K562 (cell line): ENCODE results near the gene RUNDC1. TPM values are rescaled to one million over a fixed set of nuclear protein-coding genes. Genes with fewer than 3 reads are reported as not detected.
A peak's percentile ranks its signal among the peaks of the same experiment; 100 is the strongest.

Experiments used
- ATAC-seq: fragments of 200-7000 bp; cut with Tn5 transposase; 3 replicates; pipeline ENCODE4 v1.9.1; 2020; ENCODE audit warnings: moderate library complexity
- BruUV-seq: library from RNA; stranded (reverse); fragments of 400-500 nt; replicated peaks from 2 replicates; lab custom pipeline; 2021; lab: Mats Ljungman, UMichigan
- CTCF ChIA-PET: fragments of 300-600 bp; formaldehyde crosslinking; extraction: SDS; loops from one replicate; lab custom pipeline; 2021; ENCODE audit warnings: low intra/inter-chr PET ratio; lab: Yijun Ruan, JAX
- POLR2A ChIA-PET: fragments of 300-600, 350-650 bp; sonication (Branson Sonifier 250); formaldehyde crosslinking; extraction: SDS; loops from one replicate; lab custom pipeline; 2021; ENCODE audit warnings: antibody characterized with exemption, inconsistent platforms; lab: Yijun Ruan, JAX
- DNase-seq, 4 experiments: peaks; one replicate each; pipeline versions ENCODE4 v3.0.0 to v3.0.0-alpha.2; 2011 to 2018; ENCODE audit warnings: low spot score in 3 of 4, mixed read lengths in 3 of 4; ENCODE audit errors: extremely low read depth in 1 of 4
- FAIRE-seq: peaks from 2 replicates; lab custom pipeline; 2011; peaks lifted over from hg19 to GRCh38; lab: Jason Lieb, UNC
- H2AFZ ChIP-seq: 2 replicates; pipeline ENCODE4 v1.6.0; 2011; ENCODE audit warnings: low read depth, low read length, control low read depth, inconsistent platforms
- H3K27ac ChIP-seq: fragments of 200-600 bp; 3 replicates; pipeline ENCODE4 v1.8.0; 2011; ENCODE audit warnings: low read depth, mild to moderate bottlenecking, control low read depth, inconsistent platforms, low read length, moderate library complexity, mixed read lengths; ENCODE audit errors: extremely low read depth
- H3K27me3 ChIP-seq, 2 experiments: fragments of 300-600 bp in 1 of 2; 2 replicates in 1 of 2; 3 replicates in 1 of 2; pipeline versions ENCODE4 v1.6.0 to v1.8.0; 2011; ENCODE audit warnings: inconsistent platforms in 2 of 2, low read length in 2 of 2, mild to moderate bottlenecking in 1 of 2, mixed read lengths in 1 of 2, moderate library complexity in 1 of 2; ENCODE audit not compliant: control insufficient read depth in 2 of 2, insufficient read depth in 2 of 2
- H3K36me3 ChIP-seq: fragments of 300-600 bp; 3 replicates; pipeline ENCODE4 v1.8.0; 2011; ENCODE audit warnings: mild to moderate bottlenecking, low read length, inconsistent platforms; ENCODE audit not compliant: control insufficient read depth, insufficient read depth
- H3K4me1 ChIP-seq, 2 experiments: fragments of 200-600 bp in 1 of 2; replicated peaks in 1 of 2; 2 replicates in 1 of 2; 3 replicates in 1 of 2; pipeline versions ENCODE4 v1.5.1 to v1.8.0; 2011; ENCODE audit warnings: inconsistent platforms in 2 of 2, low read length in 2 of 2, mild to moderate bottlenecking in 1 of 2, mixed read lengths in 1 of 2, moderate library complexity in 1 of 2; ENCODE audit not compliant: control insufficient read depth in 2 of 2, insufficient read depth in 2 of 2
- H3K4me2 ChIP-seq: 2 replicates; pipeline ENCODE4 v1.6.1; 2011; ENCODE audit warnings: low read length, control low read depth, inconsistent platforms, mixed read lengths; ENCODE audit not compliant: insufficient read depth
- H3K4me3 ChIP-seq: fragments of 200-600 bp; sonication (generic), shearing (Covaris generic); 2 replicates; pipeline ENCODE4 v1.5.1; 2016; ENCODE audit warnings: control low read depth, inconsistent platforms
- H3K79me2 ChIP-seq: fragments of 200-600 bp; 3 replicates; pipeline ENCODE4 v1.8.0; 2011; ENCODE audit warnings: low read length, inconsistent platforms; ENCODE audit not compliant: control insufficient read depth, insufficient read depth
- H3K9ac ChIP-seq, 2 experiments: 2 replicates each; pipeline versions ENCODE4 v1.6.0 to v1.6.1; 2011; ENCODE audit warnings: low read depth in 2 of 2, low read length in 2 of 2, control low read depth in 1 of 2, inconsistent platforms in 1 of 2, mild to moderate bottlenecking in 1 of 2, mixed read lengths in 1 of 2; ENCODE audit not compliant: insufficient read depth in 1 of 2
- H3K9me1 ChIP-seq: one replicate; pipeline ENCODE4 v1.6.0; 2011; ENCODE audit warnings: inconsistent platforms, mild to moderate bottlenecking, low read length, moderate library complexity; ENCODE audit not compliant: control insufficient read depth, insufficient read depth
- H3K9me3 ChIP-seq: replicated peaks from 2 replicates; pipeline ENCODE4 v1.5.1; 2011; ENCODE audit warnings: low read depth, low read length, inconsistent platforms; ENCODE audit not compliant: control insufficient read depth, insufficient read depth
- H4K20me1 ChIP-seq: replicated peaks from 2 replicates; pipeline ENCODE4 v1.6.1; 2011; ENCODE audit warnings: low read length, inconsistent platforms, mixed read lengths; ENCODE audit not compliant: control insufficient read depth, insufficient read depth
- ARHGAP35 ChIP-seq: fragments of 450-650 bp; IDR thresholded peaks from 2 replicates; pipeline ENCODE4 v1.6.1; 2018; ENCODE audit not compliant: partially characterized antibody
- ARID4B ChIP-seq: sonication (generic); formaldehyde crosslinking; IDR thresholded peaks from 2 replicates; pipeline ENCODE4 v1.8.0; 2022; ENCODE audit warnings: mild to moderate bottlenecking, missing genetic modification reagents
- ELF4 ChIP-seq: fragments of 450-650 bp; formaldehyde crosslinking; IDR thresholded peaks from 2 replicates; pipeline ENCODE4 v1.4.0; 2022; ENCODE audit warnings: missing genetic modification characterization
- ESRRB ChIP-seq: fragments of 250-450 bp; sonication (Bioruptor Pico); IDR thresholded peaks from 2 replicates; pipeline ENCODE4 v1.5.0; 2020; ENCODE audit warnings: mild to moderate bottlenecking, moderate library complexity, borderline replicate concordance
- FOXO4 ChIP-seq: fragments of 450-650 bp; formaldehyde crosslinking; IDR thresholded peaks from 2 replicates; pipeline ENCODE4 v1.4.0; 2020; ENCODE audit warnings: mild to moderate bottlenecking, moderate library complexity
- HDAC3 ChIP-seq: fragments of 450-650 bp; IDR thresholded peaks from 2 replicates; pipeline ENCODE4 v1.6.1; 2018; ENCODE audit warnings: borderline replicate concordance, mild to moderate bottlenecking, moderate library complexity; ENCODE audit not compliant: partially characterized antibody
- HMG20B ChIP-seq: fragments of 250-450 bp; sonication (Bioruptor Pico); IDR thresholded peaks from 2 replicates; pipeline ENCODE4 v1.5.0; 2021; ENCODE audit warnings: mild to moderate bottlenecking
- JUNB ChIP-seq: fragments of 450-650 bp; formaldehyde crosslinking; conservative IDR thresholded peaks from 2 replicates; pipeline ENCODE4 v1.4.0; 2020; ENCODE audit warnings: mild to moderate bottlenecking
- MECOM ChIP-seq: fragments of 250-450 bp; sonication (Bioruptor Pico); IDR thresholded peaks from 2 replicates; pipeline ENCODE4 v1.8.0; 2022; ENCODE audit warnings: inconsistent platforms
- MEF2A ChIP-seq: IDR thresholded peaks from 2 replicates; pipeline ENCODE4 v1.6.1; 2011; ENCODE audit warnings: low read depth, mild to moderate bottlenecking, low read length, moderate library complexity; ENCODE audit not compliant: control insufficient read depth
- ZBTB26 ChIP-seq: fragments of 450-650 bp; formaldehyde crosslinking; IDR thresholded peaks from 2 replicates; pipeline ENCODE4 v1.4.0; 2022; ENCODE audit warnings: missing genetic modification characterization
- ZFP36 ChIP-seq: fragments of 150-350 bp; IDR thresholded peaks from 2 replicates; pipeline ENCODE4 v1.6.1; 2018; ENCODE audit warnings: low read length, low read depth; ENCODE audit not compliant: partially characterized antibody
- ZNF274 ChIP-seq: IDR thresholded peaks from 2 replicates; pipeline ENCODE4 v1.6.1; 2011; ENCODE audit warnings: low read depth, mild to moderate bottlenecking, low read length, moderate library complexity, borderline replicate concordance
- WGBS: fragments of 100-300 bp; shearing (Covaris generic); methylation state at CpG from one replicate; pipeline ENCODE4 v1.1.6; 2016; ENCODE audit warnings: low coverage, mixed read lengths; ENCODE audit not compliant: insufficient coverage; ENCODE audit errors: missing lambda C conversion rate; 5-methylcytosine and 5-hydroxymethylcytosine counted together
- in situ Hi-C: fragments of 300-500 bp; cut with MboI; formaldehyde crosslinking; loops from 4 replicates; pipeline ENCODE4 v1.15.0; 2018; ENCODE audit warnings: inconsistent platforms, mixed read lengths
- intact Hi-C: fragments of 100-400 bp; cut with micrococcal nuclease; formaldehyde crosslinking; loops from 2 replicates; pipeline ENCODE4 v1.14.2; 2022
- polyA plus RNA-seq, 8 experiments: library from polyadenylated mRNA; depleted of rRNA in 4 of 8; stranded (reverse) in 5 of 8; unstranded in 3 of 8; fragments of >200 nt; fragmentation: Nextera tagmentation in 2 of 8; fragmentation: Illumina TruSeq in 1 of 8; extraction: Ambion mirVana in 2 of 8; extraction: Trizol in 1 of 8; gene quantifications; 2 replicates each; pipeline versions ENCODE4 v1.2.1 to v1.2.3, GENCODE V29; 2011 to 2014; ENCODE audit warnings: inconsistent platforms in 1 of 8, missing spikeins in 1 of 8
- total RNA-seq, 7 experiments: library from RNA; depleted of rRNA in 6 of 7; stranded (reverse); fragments of >200 nt in 6 of 7; fragmentation: Illumina TruSeq in 2 of 7; extraction: Trizol in 2 of 7; gene quantifications; 2 replicates each; pipeline versions ENCODE4 v1.2.1 to v1.2.3, GENCODE V29; 2011 to 2021; ENCODE audit warnings: low replicate concordance in 1 of 7

RUNDC1 gene
- total and polyA plus RNA-seq, 9 of the 15 experiments (the other 6 are each of a cell fraction or from before 2014, with no cell fraction given) = 3.4 to 12.6 (median 9.4) TPM

GRCh38 chr17:43028221-43028861 is 48.0 kb downstream of the RUNDC1 start (continued):
- no peak for TF ChIP-seq HMG20B (CRISPR knock-in tag)

- WGBS = 32% methylated on average over 6 of the region's 6 CpGs
- Histone ChIP-seq H3K27ac (no peak overlapping the region), H3K4me2 (no peak overlapping the region), H3K27me3 (no peaks in the 10 kb centered on the region), H3K9me3 (no peaks in the 10 kb centered on the region), H3K79me2 (no peaks in the 10 kb centered on the region), H4K20me1 (no peaks in the 10 kb centered on the region), H2AFZ (no peak overlapping the region), H3K9ac (peak overlapping the region in 1 of 2 experiments; percentile 24; a peak in 1 of 4 replicates), H3K36me3 (no peaks in the 10 kb centered on the region), H3K4me3 (no peak overlapping the region), H3K4me1 (peaks cover 5 to 26% of the 10 kb centered on the region in 2 experiments), H3K9me1 (no peaks in the 10 kb centered on the region)
- DNase-seq = no peak
- POLR2A ChIA-PET = interaction anchor here (0.7 to 1.8 kb wide), 3 partner anchors 12 to 34 kb away, joined by 3 to 7 read pairs (median 6); partner anchors contain the start of gene RPL27
- no TSS peak for BruUV-seq
- in situ Hi-C loops (no loop called here), intact Hi-C loops (no loop called here)
- peak; percentile 11 for FAIRE-seq
- ATAC-seq = no peak
- CTCF ChIA-PET = no interaction called here
- no peak for TF ChIP-seq MECOM (CRISPR knock-in tag)
- TF ChIP-seq HDAC3 = no peak
- TF ChIP-seq ELF4 (CRISPR knock-in tag) = no peak
- TF ChIP-seq ZBTB26 (CRISPR knock-in tag) = no peak
- TF ChIP-seq ARHGAP35 = no peak
- TF ChIP-seq FOXO4 (CRISPR knock-in tag) = no peak
- no peak for TF ChIP-seq JUNB
- no peak for TF ChIP-seq ZFP36
- TF ChIP-seq ARID4B (CRISPR knock-in tag) = no peak
- TF ChIP-seq ZNF274 = no peak
- TF ChIP-seq ESRRB = no peak
- TF ChIP-seq MEF2A = no peak
Measured at GRCh38 chr17:43030137-43030767, 49.9 kb downstream of the RUNDC1 start.
